WTC11 (cell line): ENCODE measurements around the gene PLXNA2.

Experiments
- GTF2I ChIP-seq: fragments of 250-450 bp; sonication (Bioruptor Pico); conservative IDR thresholded peaks from 2 replicates; pipeline ENCODE4 v1.4.0; 2021; ENCODE audit warnings: mild to moderate bottlenecking
- IRF2 ChIP-seq: sonication (generic); formaldehyde crosslinking; IDR thresholded peaks from 2 replicates; pipeline ENCODE4 v1.8.0; 2022; ENCODE audit warnings: low read depth, missing genetic modification reagents, borderline replicate concordance
- KAT7 ChIP-seq: sonication (generic); formaldehyde crosslinking; IDR thresholded peaks from 2 replicates; pipeline ENCODE4 v1.8.1; 2023; ENCODE audit warnings: missing genetic modification reagents, mild to moderate bottlenecking, borderline replicate concordance
- NFYB ChIP-seq: sonication (generic); formaldehyde crosslinking; conservative IDR thresholded peaks from 2 replicates; pipeline ENCODE4 v1.8.0; 2022; ENCODE audit warnings: low read depth, missing genetic modification reagents
- SP1 ChIP-seq: sonication (generic); formaldehyde crosslinking; conservative IDR thresholded peaks from 2 replicates; pipeline ENCODE4 v1.8.1; 2022; ENCODE audit warnings: missing genetic modification reagents
- ZNF121 ChIP-seq: sonication (generic); formaldehyde crosslinking; IDR thresholded peaks from 2 replicates; pipeline ENCODE4 v1.8.0; 2023; ENCODE audit warnings: missing genetic modification reagents
- ZNF416 ChIP-seq: fragments of 250-450 bp; sonication (Bioruptor Pico); IDR thresholded peaks from 2 replicates; pipeline ENCODE4 v1.9.0; 2021; ENCODE audit warnings: mild to moderate bottlenecking, inconsistent platforms
- TF ChIP-seq, protein P1 (sequence below): fragments of 200-600 bp; IDR thresholded peaks from 2 replicates; pipeline ENCODE4 v1.8.0; 2022; ENCODE audit warnings: antibody characterized with exemption
- TF ChIP-seq, protein P2 (sequence below): sonication (generic); formaldehyde crosslinking; IDR thresholded peaks from 2 replicates; pipeline ENCODE4 v1.8.1; 2023; ENCODE audit warnings: mild to moderate bottlenecking, missing genetic modification reagents
- TF ChIP-seq, protein P3 (sequence below): sonication (generic); formaldehyde crosslinking; IDR thresholded peaks from 2 replicates; pipeline ENCODE4 v1.8.1; 2023; ENCODE audit warnings: mild to moderate bottlenecking, moderate library complexity, missing genetic modification reagents

DNA sequence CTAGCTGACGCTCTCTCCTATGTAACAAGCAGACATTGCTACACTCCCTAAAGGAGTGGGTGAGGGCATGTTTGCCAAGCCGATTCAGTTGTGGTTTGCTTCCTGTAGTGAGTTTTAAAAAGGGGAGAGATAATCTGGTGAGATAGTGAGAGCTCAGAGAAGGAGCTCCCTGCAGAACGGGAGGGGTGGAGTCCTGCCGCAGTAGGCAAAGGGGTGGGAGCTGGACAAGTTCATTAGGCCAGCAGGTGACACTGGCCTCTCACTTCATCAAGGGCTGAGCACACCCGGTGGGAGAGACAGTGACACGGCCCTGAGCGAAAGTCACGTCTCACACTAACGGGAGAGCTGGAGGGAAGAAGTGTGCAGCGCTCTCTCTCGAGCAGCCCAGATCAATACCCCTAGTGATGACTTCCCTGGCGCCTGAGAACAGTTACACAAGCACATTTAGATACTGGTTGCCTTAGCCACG lies 189.2 kb downstream of the PLXNA2 start:
- TF ChIP-seq IRF2 (CRISPR knock-in tag) (no peak), KAT7 (CRISPR knock-in tag) (no peak), ZNF121 (CRISPR knock-in tag) (no peak), SP1 (CRISPR knock-in tag) (no peak), NFYB (CRISPR knock-in tag) (no peak), GTF2I (CRISPR knock-in tag) (no peak), ZNF416 (CRISPR knock-in tag) (no peak)
- TF ChIP-seq, protein P1, sequence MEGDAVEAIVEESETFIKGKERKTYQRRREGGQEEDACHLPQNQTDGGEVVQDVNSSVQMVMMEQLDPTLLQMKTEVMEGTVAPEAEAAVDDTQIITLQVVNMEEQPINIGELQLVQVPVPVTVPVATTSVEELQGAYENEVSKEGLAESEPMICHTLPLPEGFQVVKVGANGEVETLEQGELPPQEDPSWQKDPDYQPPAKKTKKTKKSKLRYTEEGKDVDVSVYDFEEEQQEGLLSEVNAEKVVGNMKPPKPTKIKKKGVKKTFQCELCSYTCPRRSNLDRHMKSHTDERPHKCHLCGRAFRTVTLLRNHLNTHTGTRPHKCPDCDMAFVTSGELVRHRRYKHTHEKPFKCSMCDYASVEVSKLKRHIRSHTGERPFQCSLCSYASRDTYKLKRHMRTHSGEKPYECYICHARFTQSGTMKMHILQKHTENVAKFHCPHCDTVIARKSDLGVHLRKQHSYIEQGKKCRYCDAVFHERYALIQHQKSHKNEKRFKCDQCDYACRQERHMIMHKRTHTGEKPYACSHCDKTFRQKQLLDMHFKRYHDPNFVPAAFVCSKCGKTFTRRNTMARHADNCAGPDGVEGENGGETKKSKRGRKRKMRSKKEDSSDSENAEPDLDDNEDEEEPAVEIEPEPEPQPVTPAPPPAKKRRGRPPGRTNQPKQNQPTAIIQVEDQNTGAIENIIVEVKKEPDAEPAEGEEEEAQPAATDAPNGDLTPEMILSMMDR, result no peak
- TF ChIP-seq, protein P2, sequence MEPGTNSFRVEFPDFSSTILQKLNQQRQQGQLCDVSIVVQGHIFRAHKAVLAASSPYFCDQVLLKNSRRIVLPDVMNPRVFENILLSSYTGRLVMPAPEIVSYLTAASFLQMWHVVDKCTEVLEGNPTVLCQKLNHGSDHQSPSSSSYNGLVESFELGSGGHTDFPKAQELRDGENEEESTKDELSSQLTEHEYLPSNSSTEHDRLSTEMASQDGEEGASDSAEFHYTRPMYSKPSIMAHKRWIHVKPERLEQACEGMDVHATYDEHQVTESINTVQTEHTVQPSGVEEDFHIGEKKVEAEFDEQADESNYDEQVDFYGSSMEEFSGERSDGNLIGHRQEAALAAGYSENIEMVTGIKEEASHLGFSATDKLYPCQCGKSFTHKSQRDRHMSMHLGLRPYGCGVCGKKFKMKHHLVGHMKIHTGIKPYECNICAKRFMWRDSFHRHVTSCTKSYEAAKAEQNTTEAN (CRISPR knock-in tag), result no peak
- TF ChIP-seq, protein P3, sequence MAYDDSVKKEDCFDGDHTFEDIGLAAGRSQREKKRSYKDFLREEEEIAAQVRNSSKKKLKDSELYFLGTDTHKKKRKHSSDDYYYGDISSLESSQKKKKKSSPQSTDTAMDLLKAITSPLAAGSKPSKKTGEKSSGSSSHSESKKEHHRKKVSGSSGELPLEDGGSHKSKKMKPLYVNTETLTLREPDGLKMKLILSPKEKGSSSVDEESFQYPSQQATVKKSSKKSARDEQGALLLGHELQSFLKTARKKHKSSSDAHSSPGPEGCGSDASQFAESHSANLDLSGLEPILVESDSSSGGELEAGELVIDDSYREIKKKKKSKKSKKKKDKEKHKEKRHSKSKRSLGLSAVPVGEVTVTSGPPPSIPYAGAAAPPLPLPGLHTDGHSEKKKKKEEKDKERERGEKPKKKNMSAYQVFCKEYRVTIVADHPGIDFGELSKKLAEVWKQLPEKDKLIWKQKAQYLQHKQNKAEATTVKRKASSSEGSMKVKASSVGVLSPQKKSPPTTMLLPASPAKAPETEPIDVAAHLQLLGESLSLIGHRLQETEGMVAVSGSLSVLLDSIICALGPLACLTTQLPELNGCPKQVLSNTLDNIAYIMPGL (CRISPR knock-in tag), result no peak
